ENCODE measurements around the gene WASHC1.
"Not testable (repeated sequence)": the region's sequence is repeated elsewhere in the genome, so short reads cannot be mapped to it uniquely, and the experiment has no call there.

The WASHC1 gene

GRCh38 chr9:29356-29755 is at the start of gene WASHC1:
WASHC1 (minus strand) TSS chr9:29456; CDS start chr9:24999, 4,457 bp downstream.
- peak within 1 kb of the TSS; percentile 58 for H3K4me3 ChIP-seq (ENCODE audit: low read length)
- not testable (repeated sequence) for DNase-seq (ENCODE audit: low read depth)

GRCh38 chr9:78333-78732 is 49.1 kb upstream of the WASHC1 start:
- DNase-seq (ENCODE audit: low read depth); H3K4me3 ChIP-seq (ENCODE audit: low read length): not testable (repeated sequence)

- not testable (repeated sequence) for H3K4me3 ChIP-seq (ENCODE audit: low read length); DNase-seq (ENCODE audit: low read depth)
Measured at GRCh38 chr9:76389-76788, 47.1 kb upstream of the WASHC1 start.

GRCh38 chr9:73900-74525 is 44.8 kb upstream of the WASHC1 start:
- DNase-seq (ENCODE audit: low read depth): not testable (repeated sequence)
- H3K4me3 ChIP-seq (ENCODE audit: low read length): peak overlapping the region; percentile 43; the same call in 1 of the 2 replicates

GRCh38 chr9:73076-73899 is 44.0 kb upstream of the WASHC1 start:
- peak; percentile 12 for DNase-seq (ENCODE audit: low read depth)
- peak overlapping the region; percentile 43 for H3K4me3 ChIP-seq (ENCODE audit: low read length)

GRCh38 chr9:63031-63629 is 33.9 kb upstream of the WASHC1 start:
- not testable (repeated sequence) for DNase-seq (ENCODE audit: low read depth); H3K4me3 ChIP-seq (ENCODE audit: low read length)

- not testable (repeated sequence) for H3K4me3 ChIP-seq (ENCODE audit: low read length)
- DNase-seq (ENCODE audit: low read depth): peak; percentile 46
Measured at GRCh38 chr9:52678-53077, 23.4 kb upstream of the WASHC1 start.

GRCh38 chr9:48190-48842 is 19.1 kb upstream of the WASHC1 start:
- H3K4me3 ChIP-seq (ENCODE audit: low read length); DNase-seq (ENCODE audit: low read depth): not testable (repeated sequence)

GRCh38 chr9:46639-47271 is 17.5 kb upstream of the WASHC1 start:
- not testable (repeated sequence) for H3K4me3 ChIP-seq (ENCODE audit: low read length); DNase-seq (ENCODE audit: low read depth)

GRCh38 chr9:46164-46563 is 16.9 kb upstream of the WASHC1 start:
- H3K4me3 ChIP-seq (ENCODE audit: low read length); DNase-seq (ENCODE audit: low read depth): not testable (repeated sequence)

- H3K4me3 ChIP-seq (ENCODE audit: low read length); DNase-seq (ENCODE audit: low read depth): not testable (repeated sequence)
Measured at GRCh38 chr9:45180-45878, 16.1 kb upstream of the WASHC1 start.

GRCh38 chr9:44416-44815 is 15.2 kb upstream of the WASHC1 start:
- DNase-seq (ENCODE audit: low read depth): peak; percentile 12
- H3K4me3 ChIP-seq (ENCODE audit: low read length): not testable (repeated sequence)

GRCh38 chr9:43636-44035 is 14.4 kb upstream of the WASHC1 start:
- H3K4me3 ChIP-seq (ENCODE audit: low read length): not testable (repeated sequence)
- peak; percentile 8 for DNase-seq (ENCODE audit: low read depth)

- not testable (repeated sequence) for DNase-seq (ENCODE audit: low read depth); H3K4me3 ChIP-seq (ENCODE audit: low read length)
Measured at GRCh38 chr9:43116-43515, 13.9 kb upstream of the WASHC1 start.

- not testable (repeated sequence) for DNase-seq (ENCODE audit: low read depth); H3K4me3 ChIP-seq (ENCODE audit: low read length)
Measured at GRCh38 chr9:41819-42218, 12.6 kb upstream of the WASHC1 start.

GRCh38 chr9:41261-41676 is 12.0 kb upstream of the WASHC1 start:
- not testable (repeated sequence) for DNase-seq (ENCODE audit: low read depth); H3K4me3 ChIP-seq (ENCODE audit: low read length)

- not testable (repeated sequence) for DNase-seq (ENCODE audit: low read depth)
Measured at GRCh38 chr9:32308-32707, 3.1 kb upstream of the WASHC1 start.

GRCh38 chr9:28775-29174 is 481 bp downstream of the WASHC1 start:
- DNase-seq (ENCODE audit: low read depth): not testable (repeated sequence)
- H3K4me3 ChIP-seq (ENCODE audit: low read length): peak overlapping the region; percentile 58

More at GRCh38 chr9:32308-32707, 3.1 kb upstream of the WASHC1 start:
- H3K4me3 ChIP-seq (ENCODE audit: low read length): not testable (repeated sequence)

GRCh38 chr9:21621-22020 is 7.6 kb downstream of the WASHC1 start:
- not testable (repeated sequence) for H3K4me3 ChIP-seq (ENCODE audit: low read length); DNase-seq (ENCODE audit: low read depth)

All from AG10803 (cell line).